ENCODE results near the gene DYNC1I1. TPM values are rescaled to one million over a fixed set of nuclear protein-coding genes. Genes with fewer than 3 reads are reported as not detected.

Gene DYNC1I1
- total and polyA plus RNA-seq, 2 of the 13 experiments (the other 11 are each of a cell fraction or from before 2014, with no cell fraction given): not detected

DNA sequence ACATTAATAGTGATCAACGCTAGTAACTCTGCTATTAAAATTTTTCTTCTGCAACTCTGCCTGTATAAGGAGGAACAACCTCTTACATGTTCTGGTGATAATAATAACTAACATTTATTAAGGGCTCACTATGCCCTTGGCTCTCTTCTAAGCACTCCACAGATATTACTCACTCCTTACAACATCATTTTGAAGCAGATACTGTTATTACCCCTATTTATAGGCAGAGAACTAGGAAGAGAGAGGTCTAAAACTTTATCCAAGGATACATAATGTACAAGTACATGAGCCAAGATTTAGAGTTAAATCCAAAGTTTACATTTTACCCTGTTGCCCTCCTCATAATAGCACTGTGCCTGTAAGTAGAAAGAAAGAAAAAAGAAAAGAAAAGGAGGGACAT lies 205.6 kb downstream of the DYNC1I1 start:
- H3K4me1 ChIP-seq (ENCODE audit: insufficient read depth, low read length): no peaks in the 10 kb centered on the region
- H3K27me3 ChIP-seq (ENCODE audit: control insufficient read depth in 1 of 2, insufficient read depth in 2 of 2, low read length in 2 of 2): peaks cover 0 to 3% of the 10 kb centered on the region in 2 experiments; a peak in 1 of 5 replicates
- 4% methylated on average over 1 of the region's 1 CpG for WGBS (ENCODE audit: low lambda C conversion rate)
- H4K20me1 ChIP-seq (ENCODE audit: insufficient read depth, low read length): no peaks in the 10 kb centered on the region
- in situ Hi-C loops (cut with HindIII; ENCODE audit: extremely low pct_ligation_motif_present, low pct_unique_long_range_greater_than_20kb) (no loop called here), intact Hi-C loops (cut with micrococcal nuclease; ENCODE audit: unreplicated experiment) (no loop called here)
- H3K4me2 ChIP-seq (ENCODE audit: low read depth, low read length): no peak overlapping the region
- H3K4me3 ChIP-seq (replicated peaks in 1 of 3; ENCODE audit: insufficient read depth in 1 of 3, low read depth in 2 of 3, low read length in 3 of 3): no peak overlapping the region
- H3K9me3 ChIP-seq (ENCODE audit: low read length): no peaks in the 10 kb centered on the region
- ATAC-seq: no peak
- CTCF ChIA-PET (ENCODE audit: low intra/inter-chr PET ratio, low total read pairs): no interaction called here
- no peak for FAIRE-seq
- no TSS peak for BruUV-seq (replicated peaks)
- H3K79me2 ChIP-seq (ENCODE audit: insufficient read depth, low read length): no peaks in the 10 kb centered on the region
- DNase-seq (ENCODE audit: low spot score): no peak
- H3K9ac ChIP-seq (ENCODE audit: insufficient read depth, low read depth, low read length): no peak overlapping the region
- H3K36me3 ChIP-seq (replicated peaks in 1 of 2; ENCODE audit: control insufficient read depth in 1 of 2, insufficient read depth in 2 of 2, low read length in 2 of 2): no peaks in the 10 kb centered on the region
- no peak overlapping the region for H3K27ac ChIP-seq (ENCODE audit: extremely low read length, insufficient read depth, low read length)
- H2AFZ ChIP-seq (ENCODE audit: low read length): no peak overlapping the region
- POLR2A ChIA-PET: no interaction called here
- TF ChIP-seq, protein P1, sequence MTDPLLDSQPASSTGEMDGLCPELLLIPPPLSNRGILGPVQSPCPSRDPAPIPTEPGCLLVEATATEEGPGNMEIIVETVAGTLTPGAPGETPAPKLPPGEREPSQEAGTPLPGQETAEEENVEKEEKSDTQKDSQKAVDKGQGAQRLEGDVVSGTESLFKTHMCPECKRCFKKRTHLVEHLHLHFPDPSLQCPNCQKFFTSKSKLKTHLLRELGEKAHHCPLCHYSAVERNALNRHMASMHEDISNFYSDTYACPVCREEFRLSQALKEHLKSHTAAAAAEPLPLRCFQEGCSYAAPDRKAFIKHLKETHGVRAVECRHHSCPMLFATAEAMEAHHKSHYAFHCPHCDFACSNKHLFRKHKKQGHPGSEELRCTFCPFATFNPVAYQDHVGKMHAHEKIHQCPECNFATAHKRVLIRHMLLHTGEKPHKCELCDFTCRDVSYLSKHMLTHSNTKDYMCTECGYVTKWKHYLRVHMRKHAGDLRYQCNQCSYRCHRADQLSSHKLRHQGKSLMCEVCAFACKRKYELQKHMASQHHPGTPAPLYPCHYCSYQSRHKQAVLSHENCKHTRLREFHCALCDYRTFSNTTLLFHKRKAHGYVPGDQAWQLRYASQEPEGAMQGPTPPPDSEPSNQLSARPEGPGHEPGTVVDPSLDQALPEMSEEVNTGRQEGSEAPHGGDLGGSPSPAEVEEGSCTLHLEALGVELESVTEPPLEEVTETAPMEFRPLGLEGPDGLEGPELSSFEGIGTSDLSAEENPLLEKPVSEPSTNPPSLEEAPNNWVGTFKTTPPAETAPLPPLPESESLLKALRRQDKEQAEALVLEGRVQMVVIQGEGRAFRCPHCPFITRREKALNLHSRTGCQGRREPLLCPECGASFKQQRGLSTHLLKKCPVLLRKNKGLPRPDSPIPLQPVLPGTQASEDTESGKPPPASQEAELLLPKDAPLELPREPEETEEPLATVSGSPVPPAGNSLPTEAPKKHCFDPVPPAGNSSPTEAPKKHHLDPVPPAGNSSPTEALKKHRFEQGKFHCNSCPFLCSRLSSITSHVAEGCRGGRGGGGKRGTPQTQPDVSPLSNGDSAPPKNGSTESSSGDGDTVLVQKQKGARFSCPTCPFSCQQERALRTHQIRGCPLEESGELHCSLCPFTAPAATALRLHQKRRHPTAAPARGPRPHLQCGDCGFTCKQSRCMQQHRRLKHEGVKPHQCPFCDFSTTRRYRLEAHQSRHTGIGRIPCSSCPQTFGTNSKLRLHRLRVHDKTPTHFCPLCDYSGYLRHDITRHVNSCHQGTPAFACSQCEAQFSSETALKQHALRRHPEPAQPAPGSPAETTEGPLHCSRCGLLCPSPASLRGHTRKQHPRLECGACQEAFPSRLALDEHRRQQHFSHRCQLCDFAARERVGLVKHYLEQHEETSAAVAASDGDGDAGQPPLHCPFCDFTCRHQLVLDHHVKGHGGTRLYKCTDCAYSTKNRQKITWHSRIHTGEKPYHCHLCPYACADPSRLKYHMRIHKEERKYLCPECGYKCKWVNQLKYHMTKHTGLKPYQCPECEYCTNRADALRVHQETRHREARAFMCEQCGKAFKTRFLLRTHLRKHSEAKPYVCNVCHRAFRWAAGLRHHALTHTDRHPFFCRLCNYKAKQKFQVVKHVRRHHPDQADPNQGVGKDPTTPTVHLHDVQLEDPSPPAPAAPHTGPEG (CRISPR knock-in tag; IDR thresholded peaks at IDR 0.05): no peak
- TF ChIP-seq PHF8 (CRISPR knock-in tag; IDR thresholded peaks at IDR 0.05) (no peak), RXRB (CRISPR knock-in tag; IDR thresholded peaks at IDR 0.05; ENCODE audit: borderline replicate concordance) (no peak), ZNF644 (CRISPR knock-in tag; IDR thresholded peaks at IDR 0.05; ENCODE audit: low read depth) (no peak)
- TF ChIP-seq, protein P2, sequence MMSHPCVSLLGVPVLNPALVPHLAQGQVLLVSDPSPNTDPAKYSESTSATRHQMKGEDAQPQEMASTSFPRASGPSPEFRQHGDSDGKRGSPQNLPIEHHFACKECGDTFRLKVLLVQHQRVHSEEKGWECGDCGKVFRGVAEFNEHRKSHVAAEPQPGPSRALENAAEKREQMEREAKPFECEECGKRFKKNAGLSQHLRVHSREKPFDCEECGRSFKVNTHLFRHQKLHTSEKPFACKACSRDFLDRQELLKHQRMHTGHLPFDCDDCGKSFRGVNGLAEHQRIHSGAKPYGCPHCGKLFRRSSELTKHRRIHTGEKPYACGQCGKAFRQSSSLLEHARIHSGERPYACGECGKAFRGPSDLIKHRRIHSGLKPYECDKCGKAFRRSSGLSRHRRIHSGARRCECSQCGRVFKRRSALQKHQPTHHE (CRISPR knock-in tag; IDR thresholded peaks at IDR 0.05; ENCODE audit: borderline replicate concordance): no peak
- TF ChIP-seq, protein P3, sequence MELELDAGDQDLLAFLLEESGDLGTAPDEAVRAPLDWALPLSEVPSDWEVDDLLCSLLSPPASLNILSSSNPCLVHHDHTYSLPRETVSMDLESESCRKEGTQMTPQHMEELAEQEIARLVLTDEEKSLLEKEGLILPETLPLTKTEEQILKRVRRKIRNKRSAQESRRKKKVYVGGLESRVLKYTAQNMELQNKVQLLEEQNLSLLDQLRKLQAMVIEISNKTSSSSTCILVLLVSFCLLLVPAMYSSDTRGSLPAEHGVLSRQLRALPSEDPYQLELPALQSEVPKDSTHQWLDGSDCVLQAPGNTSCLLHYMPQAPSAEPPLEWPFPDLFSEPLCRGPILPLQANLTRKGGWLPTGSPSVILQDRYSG (CRISPR knock-in tag; IDR thresholded peaks at IDR 0.05): no peak
- TF ChIP-seq, protein P4, sequence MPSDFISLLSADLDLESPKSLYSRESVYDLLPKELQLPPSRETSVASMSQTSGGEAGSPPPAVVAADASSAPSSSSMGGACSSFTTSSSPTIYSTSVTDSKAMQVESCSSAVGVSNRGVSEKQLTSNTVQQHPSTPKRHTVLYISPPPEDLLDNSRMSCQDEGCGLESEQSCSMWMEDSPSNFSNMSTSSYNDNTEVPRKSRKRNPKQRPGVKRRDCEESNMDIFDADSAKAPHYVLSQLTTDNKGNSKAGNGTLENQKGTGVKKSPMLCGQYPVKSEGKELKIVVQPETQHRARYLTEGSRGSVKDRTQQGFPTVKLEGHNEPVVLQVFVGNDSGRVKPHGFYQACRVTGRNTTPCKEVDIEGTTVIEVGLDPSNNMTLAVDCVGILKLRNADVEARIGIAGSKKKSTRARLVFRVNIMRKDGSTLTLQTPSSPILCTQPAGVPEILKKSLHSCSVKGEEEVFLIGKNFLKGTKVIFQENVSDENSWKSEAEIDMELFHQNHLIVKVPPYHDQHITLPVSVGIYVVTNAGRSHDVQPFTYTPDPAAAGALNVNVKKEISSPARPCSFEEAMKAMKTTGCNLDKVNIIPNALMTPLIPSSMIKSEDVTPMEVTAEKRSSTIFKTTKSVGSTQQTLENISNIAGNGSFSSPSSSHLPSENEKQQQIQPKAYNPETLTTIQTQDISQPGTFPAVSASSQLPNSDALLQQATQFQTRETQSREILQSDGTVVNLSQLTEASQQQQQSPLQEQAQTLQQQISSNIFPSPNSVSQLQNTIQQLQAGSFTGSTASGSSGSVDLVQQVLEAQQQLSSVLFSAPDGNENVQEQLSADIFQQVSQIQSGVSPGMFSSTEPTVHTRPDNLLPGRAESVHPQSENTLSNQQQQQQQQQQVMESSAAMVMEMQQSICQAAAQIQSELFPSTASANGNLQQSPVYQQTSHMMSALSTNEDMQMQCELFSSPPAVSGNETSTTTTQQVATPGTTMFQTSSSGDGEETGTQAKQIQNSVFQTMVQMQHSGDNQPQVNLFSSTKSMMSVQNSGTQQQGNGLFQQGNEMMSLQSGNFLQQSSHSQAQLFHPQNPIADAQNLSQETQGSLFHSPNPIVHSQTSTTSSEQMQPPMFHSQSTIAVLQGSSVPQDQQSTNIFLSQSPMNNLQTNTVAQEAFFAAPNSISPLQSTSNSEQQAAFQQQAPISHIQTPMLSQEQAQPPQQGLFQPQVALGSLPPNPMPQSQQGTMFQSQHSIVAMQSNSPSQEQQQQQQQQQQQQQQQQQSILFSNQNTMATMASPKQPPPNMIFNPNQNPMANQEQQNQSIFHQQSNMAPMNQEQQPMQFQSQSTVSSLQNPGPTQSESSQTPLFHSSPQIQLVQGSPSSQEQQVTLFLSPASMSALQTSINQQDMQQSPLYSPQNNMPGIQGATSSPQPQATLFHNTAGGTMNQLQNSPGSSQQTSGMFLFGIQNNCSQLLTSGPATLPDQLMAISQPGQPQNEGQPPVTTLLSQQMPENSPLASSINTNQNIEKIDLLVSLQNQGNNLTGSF (CRISPR knock-in tag; IDR thresholded peaks at IDR 0.05): no peak
- TF ChIP-seq, protein P5, sequence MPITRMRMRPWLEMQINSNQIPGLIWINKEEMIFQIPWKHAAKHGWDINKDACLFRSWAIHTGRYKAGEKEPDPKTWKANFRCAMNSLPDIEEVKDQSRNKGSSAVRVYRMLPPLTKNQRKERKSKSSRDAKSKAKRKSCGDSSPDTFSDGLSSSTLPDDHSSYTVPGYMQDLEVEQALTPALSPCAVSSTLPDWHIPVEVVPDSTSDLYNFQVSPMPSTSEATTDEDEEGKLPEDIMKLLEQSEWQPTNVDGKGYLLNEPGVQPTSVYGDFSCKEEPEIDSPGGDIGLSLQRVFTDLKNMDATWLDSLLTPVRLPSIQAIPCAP (CRISPR knock-in tag; IDR thresholded peaks at IDR 0.05; ENCODE audit: low read depth): no peak
- TF ChIP-seq, protein P6, sequence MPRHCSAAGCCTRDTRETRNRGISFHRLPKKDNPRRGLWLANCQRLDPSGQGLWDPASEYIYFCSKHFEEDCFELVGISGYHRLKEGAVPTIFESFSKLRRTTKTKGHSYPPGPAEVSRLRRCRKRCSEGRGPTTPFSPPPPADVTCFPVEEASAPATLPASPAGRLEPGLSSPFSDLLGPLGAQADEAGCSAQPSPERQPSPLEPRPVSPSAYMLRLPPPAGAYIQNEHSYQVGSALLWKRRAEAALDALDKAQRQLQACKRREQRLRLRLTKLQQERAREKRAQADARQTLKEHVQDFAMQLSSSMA (CRISPR knock-in tag; IDR thresholded peaks at IDR 0.05): no peak

All from HepG2 (cell line).